HAP-1 (cell line): ENCODE data around the gene MESP2.

ENCODE experiments used
- DNase-seq, 2 experiments: peaks; one replicate each; pipeline ENCODE4 v3.0.0-alpha.2; 2016 to 2020; ENCODE audit warnings: low spot score in 2 of 2
- H3K27me3 ChIP-seq: fragments of 250-450 bp; sonication (Bioruptor Pico); 2 replicates; pipeline ENCODE4 v1.5.1; 2020; ENCODE audit warnings: low read depth, mild to moderate bottlenecking, moderate library complexity
- H3K36me3 ChIP-seq: fragments of 250-450 bp; sonication (Bioruptor Pico); replicated peaks from 2 replicates; pipeline ENCODE4 v1.5.1; 2020; ENCODE audit warnings: mild to moderate bottlenecking
- H3K4me1 ChIP-seq: fragments of 250-450 bp; sonication (Bioruptor Pico); 2 replicates; pipeline ENCODE4 v1.5.1; 2020; ENCODE audit warnings: mild to moderate bottlenecking
- H3K4me3 ChIP-seq: fragments of 250-450 bp; sonication (Bioruptor Pico); 2 replicates; pipeline ENCODE4 v1.5.1; 2020; ENCODE audit warnings: mild to moderate bottlenecking, moderate library complexity
- H3K9me3 ChIP-seq: fragments of 250-450 bp; sonication (Bioruptor Pico); 2 replicates; pipeline ENCODE4 v1.5.1; 2020; ENCODE audit warnings: mild to moderate bottlenecking, moderate library complexity
- in situ Hi-C: fragments of 300-500 bp; cut with MboI; formaldehyde crosslinking; loops from 3 replicates; pipeline ENCODE4 v1.14.3; 2020; ENCODE audit warnings: low sequenced_read_pairs, inconsistent platforms, mixed read lengths

The MESP2 gene

DNA sequence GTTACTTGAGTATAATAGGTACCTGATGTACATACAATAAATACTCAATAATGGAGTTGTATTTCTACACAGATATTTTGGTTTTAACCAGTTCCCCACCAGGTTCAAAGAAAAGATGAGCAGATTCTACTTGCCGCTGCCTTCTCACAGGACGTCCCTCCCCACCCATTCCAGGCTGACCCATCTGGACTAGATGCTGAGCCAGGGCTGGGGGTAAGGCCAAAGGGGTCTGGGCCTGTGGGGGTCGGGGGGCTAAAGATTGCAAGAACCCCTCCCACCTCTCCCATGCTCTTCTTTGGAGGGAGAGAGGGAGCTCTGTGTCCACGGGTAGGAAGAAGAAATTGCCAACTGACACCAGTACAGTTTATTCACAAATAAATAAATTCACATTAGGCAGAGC is 26.6 kb upstream of the MESP2 start:
- Histone ChIP-seq H3K27me3 (no peaks in the 10 kb centered on the region), H3K9me3 (no peaks in the 10 kb centered on the region), H3K4me3 (peak overlapping the region; percentile 36), H3K36me3 (no peaks in the 10 kb centered on the region), H3K4me1 (peaks cover 29% of the 10 kb centered on the region)
- in situ Hi-C loops: no loop called here
- DNase-seq: no peak

DNA sequence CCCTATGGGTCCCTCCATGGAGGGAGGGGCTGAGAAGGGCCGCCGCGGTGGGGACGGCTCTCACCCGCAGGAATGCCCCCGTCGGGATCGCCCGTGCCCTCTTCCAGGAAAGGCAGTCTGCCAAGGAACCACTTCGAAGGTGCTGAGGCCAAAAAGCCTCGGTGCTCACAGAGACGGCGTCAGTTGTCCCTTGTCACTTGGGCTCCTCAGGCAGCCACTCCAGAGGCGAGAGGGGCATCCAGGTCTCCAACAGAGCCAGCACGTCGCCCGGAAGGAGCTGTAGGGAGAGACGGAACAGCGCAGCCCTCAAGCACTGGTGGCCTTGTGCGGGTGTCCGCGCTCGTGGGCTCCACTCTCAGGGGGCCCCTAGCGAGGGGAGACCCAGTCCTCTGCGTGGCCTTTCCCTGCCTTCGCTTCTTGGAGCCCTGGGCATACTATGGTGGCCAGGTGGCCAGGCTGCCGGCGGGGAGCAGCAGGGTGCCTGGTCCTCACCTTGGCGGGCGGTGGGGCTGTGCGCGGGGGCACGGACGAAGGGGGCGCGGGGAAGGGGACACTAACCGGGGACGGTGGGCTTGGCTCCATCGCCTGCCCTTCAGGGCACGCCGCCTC is 26.1 kb upstream of the MESP2 start:
- H3K36me3 ChIP-seq: no peaks in the 10 kb centered on the region
- no peaks in the 10 kb centered on the region for H3K27me3 ChIP-seq
- peak overlapping the region; percentile 36 for H3K4me3 ChIP-seq
- H3K4me1 ChIP-seq: peaks cover 29% of the 10 kb centered on the region
- in situ Hi-C loops: no loop called here
- DNase-seq: peak in 1 of 2 experiments; percentile 47
- no peaks in the 10 kb centered on the region for H3K9me3 ChIP-seq

DNA sequence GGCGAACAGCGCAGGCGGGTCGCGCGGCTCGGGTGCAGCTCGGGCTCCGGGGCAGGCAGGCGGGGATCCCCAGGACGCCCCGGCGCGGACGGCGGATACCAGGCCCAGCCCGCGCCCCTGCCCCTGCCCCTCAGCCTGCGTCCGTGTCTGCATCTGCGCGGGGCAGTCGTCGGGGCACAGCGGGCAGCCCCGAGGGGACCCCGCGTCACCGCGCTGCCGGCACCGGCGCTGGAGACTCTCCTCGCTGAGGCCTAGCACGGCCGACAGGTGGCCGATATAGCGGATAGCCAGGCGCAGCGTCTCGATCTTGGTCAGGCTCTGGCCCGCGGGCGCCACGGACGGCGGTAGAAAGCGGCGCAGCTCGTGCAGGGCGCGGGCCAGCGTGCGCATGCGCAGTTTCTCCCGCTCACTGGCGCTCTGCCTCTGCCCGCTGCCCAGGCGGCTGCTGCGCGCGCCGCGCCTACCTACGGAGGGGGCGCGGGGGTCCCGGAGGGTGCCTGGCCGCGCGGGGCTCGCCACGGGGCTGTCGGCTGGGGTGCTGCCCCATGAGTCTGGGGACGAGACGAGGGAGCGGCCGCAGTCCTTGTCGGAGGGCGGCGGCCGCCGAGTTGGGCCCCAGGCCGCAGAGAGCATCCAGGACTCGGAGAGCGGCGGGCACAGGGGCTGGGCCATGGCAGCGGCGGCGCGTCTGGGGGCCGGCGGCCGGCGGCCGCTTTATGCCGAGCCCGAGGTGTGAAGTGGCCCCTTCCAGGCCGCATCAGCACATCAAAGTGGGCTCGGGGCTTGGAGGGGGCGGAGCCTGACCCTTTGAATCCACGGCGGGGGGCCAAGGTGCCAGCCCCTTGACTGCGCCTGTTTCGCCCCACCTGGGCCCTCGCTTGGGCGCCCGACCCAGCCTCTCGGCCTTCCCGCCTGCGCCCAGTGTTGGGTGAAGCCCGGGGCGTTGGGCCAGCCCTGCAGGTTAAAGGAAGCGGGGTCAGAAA is 25.3 kb upstream of the MESP2 start, which contains the start of gene MESP1:
TSS of gene MESP1 (minus strand) at position 690 of the 983 bp plus-strand sequence. CDS start at position 672, 18 bp downstream.
- H3K4me3 ChIP-seq: peak within 1 kb of the TSS; percentile 36
- peaks cover 29% of the 10 kb centered on the region for H3K4me1 ChIP-seq
- in situ Hi-C loops: no loop called here
- H3K27me3 ChIP-seq: no peaks in the 10 kb centered on the region
- DNase-seq: peak; percentile 87 to 95
- no peaks in the 10 kb centered on the region for H3K9me3 ChIP-seq
- no peaks in the 10 kb centered on the region for H3K36me3 ChIP-seq

DNA sequence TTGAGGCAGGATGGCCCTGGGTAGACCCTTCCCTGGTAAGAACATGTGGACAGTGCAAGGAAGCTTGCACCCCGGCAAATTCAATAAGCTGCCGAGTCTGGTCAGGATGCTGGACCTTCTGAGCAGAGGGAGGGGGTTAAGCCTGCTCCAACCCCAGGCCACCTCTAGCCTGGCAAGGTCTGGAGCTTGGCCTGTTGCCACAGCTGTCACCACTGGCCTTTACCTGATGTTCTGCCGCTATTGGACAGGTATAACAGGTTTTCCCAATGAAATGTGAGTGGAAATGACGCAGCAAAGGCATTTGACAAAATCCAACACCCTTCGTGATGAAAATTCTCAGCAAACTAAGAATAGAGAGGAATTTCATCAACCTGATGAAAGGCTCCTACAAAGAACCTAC is 24.4 kb upstream of the MESP2 start:
- Histone ChIP-seq H3K36me3 (no peaks in the 10 kb centered on the region), H3K4me1 (peaks cover 29% of the 10 kb centered on the region), H3K9me3 (no peaks in the 10 kb centered on the region), H3K4me3 (no peak overlapping the region), H3K27me3 (no peaks in the 10 kb centered on the region)
- no peak for DNase-seq
- in situ Hi-C loops: no loop called here

DNA sequence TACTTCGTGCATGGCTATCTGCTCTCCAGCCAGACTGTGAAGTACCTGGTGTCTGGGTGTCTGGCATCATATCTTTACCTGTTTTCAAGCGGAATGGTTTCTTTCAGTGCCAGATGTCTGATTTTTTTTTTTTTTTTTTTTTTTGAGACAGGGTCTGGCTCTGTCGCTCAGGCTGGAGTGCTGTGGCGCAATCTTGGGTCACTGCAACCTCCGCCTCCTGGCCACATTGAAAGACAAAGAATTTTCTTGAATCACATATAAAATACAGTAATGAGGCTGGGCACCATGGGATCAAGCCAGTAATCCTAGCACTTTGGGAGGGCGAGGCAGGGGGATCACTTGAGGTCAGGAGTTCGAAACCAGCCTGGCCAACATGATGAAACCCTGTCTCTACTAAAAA is 22.3 kb upstream of the MESP2 start:
- no peaks in the 10 kb centered on the region for H3K27me3 ChIP-seq
- DNase-seq: no peak
- no peaks in the 10 kb centered on the region for H3K36me3 ChIP-seq
- H3K4me1 ChIP-seq: peaks cover 16% of the 10 kb centered on the region
- H3K4me3 ChIP-seq: no peak overlapping the region
- H3K9me3 ChIP-seq: no peaks in the 10 kb centered on the region
- in situ Hi-C loops: no loop called here

DNA sequence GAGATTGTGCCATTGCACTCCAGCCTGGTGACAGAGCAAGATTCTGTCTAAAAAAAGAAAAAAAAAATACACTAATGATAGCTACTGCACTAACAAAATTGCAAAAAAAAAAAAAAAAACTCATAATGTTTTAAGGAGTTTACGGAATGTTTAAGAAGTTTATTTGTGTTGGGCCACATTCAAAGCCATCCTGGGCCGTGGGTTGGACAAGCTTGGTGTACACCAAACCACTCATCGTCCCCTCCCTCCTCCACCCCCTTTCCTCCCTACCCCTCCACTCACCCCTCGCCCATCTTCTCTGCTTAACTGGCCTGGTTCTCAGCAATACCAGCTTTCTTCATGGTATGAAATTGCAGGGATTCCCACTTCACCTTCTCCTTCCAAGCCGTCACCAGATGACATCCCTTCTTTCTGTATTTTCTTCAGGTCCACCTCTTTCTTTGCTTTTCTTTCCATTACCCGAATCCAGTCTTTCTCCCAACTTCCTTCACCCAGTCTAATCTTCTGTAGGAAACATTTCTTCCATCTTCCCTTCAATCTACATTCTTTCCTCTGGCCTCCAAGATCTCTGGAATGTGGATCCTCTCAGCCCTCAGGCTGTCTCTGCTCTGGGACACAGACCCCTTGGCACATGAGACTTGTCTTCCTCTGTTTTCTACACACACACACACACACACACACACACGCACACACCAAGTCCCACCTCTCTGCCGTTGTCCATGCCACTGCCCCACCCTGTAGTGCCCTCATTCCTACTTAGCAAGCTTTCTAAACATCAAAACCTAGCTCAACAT is 21.6 kb upstream of the MESP2 start:
- Histone ChIP-seq H3K36me3 (no peaks in the 10 kb centered on the region), H3K4me3 (no peak overlapping the region), H3K4me1 (peaks cover 9% of the 10 kb centered on the region), H3K27me3 (no peaks in the 10 kb centered on the region), H3K9me3 (no peaks in the 10 kb centered on the region)
- in situ Hi-C loops: no loop called here
- DNase-seq: no peak

DNA sequence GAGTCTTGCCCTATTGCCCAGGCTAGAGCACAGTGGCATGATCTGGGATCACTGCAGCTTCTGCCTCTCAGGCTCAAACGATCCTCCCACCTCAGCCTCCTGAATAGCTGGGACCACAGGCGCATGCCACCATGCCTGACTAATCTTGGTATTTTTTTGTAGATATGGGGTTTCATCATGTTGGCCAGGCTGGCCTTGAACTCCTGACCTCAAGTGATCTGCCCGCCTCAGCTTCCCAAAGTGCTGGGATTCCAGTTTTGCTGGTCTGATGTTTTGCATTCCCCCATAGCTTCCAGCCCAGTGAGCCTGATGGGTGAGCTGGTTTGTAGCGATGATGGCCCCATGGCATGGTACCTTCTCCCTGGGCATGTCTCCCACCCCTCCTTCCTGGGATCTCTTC is 20.4 kb upstream of the MESP2 start:
- H3K4me1 ChIP-seq: peaks cover 4% of the 10 kb centered on the region; the same call in 1 of the 2 replicates
- no peak for DNase-seq
- H3K9me3 ChIP-seq: no peaks in the 10 kb centered on the region
- no peaks in the 10 kb centered on the region for H3K27me3 ChIP-seq
- in situ Hi-C loops: no loop called here
- H3K4me3 ChIP-seq: no peak overlapping the region
- no peaks in the 10 kb centered on the region for H3K36me3 ChIP-seq

DNA sequence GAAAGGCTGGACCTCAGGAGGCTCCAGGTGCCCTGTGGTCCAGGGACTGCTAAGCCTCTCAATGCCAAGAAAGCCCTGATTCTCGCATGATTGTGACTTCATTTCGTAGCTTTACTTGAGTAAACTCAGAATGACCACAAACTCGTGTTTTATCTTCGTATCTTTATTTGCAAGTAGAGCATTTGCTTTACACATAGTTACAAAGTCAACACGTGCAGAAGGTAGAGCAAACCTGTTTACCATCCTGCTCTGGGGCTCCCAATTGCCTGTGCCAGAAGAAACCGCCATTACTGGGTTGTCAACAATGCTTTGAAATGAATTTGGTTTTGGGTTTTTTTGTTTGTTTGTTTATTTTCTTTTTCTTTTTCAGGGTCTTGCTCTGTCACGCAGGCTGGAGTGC is 19.2 kb upstream of the MESP2 start:
- Histone ChIP-seq H3K4me1 (no peaks in the 10 kb centered on the region), H3K27me3 (no peaks in the 10 kb centered on the region), H3K36me3 (no peaks in the 10 kb centered on the region), H3K9me3 (no peaks in the 10 kb centered on the region), H3K4me3 (no peak overlapping the region)
- in situ Hi-C loops: no loop called here
- DNase-seq: no peak

DNA sequence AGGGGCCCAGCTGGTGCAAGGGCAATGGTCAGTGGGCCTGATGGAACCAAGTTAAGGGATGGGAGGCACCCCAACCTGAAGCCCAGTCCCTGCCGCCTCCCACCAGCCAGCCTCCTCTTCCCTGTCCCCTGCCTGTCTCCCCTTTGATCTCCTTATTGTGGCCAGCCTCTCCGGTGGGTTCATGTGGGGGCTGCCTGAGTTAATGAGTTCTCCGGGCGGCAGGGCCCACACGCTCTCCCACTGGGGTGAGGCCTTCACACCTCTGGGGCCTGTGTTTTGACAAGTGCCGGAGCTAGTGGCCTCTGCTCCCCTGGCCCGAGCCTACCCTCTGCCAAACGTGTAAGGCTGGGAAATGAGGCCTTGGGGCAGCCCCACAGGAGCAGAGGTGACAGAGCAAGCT is 17.8 kb upstream of the MESP2 start:
- in situ Hi-C loops: no loop called here

DNA sequence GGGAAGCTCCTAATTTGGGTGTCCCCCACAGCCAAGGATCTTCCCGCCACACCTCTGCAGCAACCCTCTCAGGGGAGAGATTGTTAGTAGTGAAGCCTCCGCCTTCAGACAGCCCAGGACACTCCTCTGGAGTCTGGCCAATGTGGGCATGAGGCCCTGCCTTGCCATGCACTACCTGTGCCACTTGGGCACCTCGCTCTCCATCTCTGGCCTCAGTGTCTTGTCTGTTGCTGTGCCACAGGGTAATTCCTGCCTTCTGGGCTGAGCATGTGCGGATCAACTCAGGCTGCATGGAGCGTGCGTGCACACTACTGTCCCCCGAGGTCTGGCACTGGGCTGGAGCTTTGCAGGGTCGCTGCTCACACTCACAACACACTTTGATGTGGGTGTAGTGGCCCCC is 17.2 kb upstream of the MESP2 start:
- in situ Hi-C loops: no loop called here
- 0 out of 2 replicates have a peak, but pooled peaks cover 4% of the 10 kb centered on the region for H3K9me3 ChIP-seq
- H3K4me1 ChIP-seq: no peaks in the 10 kb centered on the region
- no peak for DNase-seq
- H3K36me3 ChIP-seq: no peaks in the 10 kb centered on the region
- no peaks in the 10 kb centered on the region for H3K27me3 ChIP-seq
- no peak overlapping the region for H3K4me3 ChIP-seq

More for the DNA sequence above, 17.8 kb upstream of the MESP2 start:
- H3K27me3 ChIP-seq: no peaks in the 10 kb centered on the region
- no peaks in the 10 kb centered on the region for H3K9me3 ChIP-seq
- H3K36me3 ChIP-seq: no peaks in the 10 kb centered on the region
- H3K4me3 ChIP-seq: no peak overlapping the region
- DNase-seq: no peak
- no peaks in the 10 kb centered on the region for H3K4me1 ChIP-seq

DNA sequence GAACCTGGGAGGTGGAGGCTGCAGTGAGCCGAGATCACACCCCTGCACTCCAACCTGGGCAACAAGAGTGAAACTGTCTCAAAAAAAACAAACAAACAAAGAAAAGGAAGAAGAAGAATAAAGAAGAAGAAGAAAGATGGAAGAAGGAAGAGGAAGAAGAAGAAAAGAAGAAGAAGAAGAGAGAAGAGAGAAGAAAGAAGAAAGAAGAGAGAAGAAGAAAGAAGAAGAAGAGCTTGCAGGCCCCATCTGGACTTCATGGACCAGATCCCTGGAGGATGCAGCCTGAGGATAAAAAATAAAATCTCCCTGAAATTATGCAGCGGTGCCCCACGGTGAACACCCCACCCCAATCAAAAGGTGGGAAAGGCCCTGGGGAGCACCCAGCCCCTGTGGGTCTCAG is 16.3 kb upstream of the MESP2 start:
- H3K27me3 ChIP-seq: no peaks in the 10 kb centered on the region
- in situ Hi-C loops: loop anchor here (5.0 to 10.0 kb wide), 2 partner anchors 117 to 315 kb away; no protein-coding TSS in a partner anchor
- 0 out of 2 replicates have a peak, but pooled peaks cover 4% of the 10 kb centered on the region for H3K9me3 ChIP-seq
- no peak for DNase-seq
- H3K4me1 ChIP-seq: no peaks in the 10 kb centered on the region
- H3K4me3 ChIP-seq: no peak overlapping the region
- H3K36me3 ChIP-seq: no peaks in the 10 kb centered on the region

DNA sequence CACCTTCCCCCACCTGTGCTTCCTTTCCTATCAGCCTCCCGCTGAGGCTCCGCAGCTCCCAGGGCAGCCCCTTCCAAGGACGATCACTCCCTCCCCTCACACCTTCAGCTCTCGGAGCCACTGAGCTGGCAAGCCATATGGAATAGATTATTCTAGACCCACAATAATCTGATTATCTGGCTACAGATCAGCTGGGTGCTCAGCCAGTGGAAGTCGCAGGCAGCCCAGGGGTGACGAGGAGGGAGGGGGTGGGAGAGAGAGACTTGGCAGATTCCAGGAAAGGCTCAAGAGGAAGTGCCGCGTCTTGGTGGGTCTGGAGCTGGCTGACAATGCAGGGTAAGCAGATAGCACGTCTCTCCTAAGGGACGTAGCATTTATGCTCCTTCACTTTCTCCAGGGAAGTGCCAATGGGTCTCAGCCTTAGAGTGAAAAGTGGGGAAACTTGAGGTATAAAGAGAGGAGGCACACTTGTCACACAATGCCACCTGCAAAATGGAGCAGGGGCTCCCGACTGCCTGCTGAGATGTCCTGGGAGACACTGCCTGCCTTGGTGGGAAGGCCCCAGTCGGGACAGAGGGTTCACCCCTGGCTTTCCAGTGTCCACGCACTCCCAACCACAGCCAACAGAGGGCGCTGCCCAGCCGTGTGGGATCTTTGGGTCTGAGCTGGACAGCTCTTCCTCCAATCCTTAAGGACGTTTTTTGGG is 15.7 kb upstream of the MESP2 start:
- peak; percentile 51 to 90 for DNase-seq
- in situ Hi-C loops: loop anchor here (5.0 to 10.0 kb wide), 2 partner anchors 117 to 314 kb away; no protein-coding TSS in a partner anchor
- no peak overlapping the region for H3K4me3 ChIP-seq
- no peaks in the 10 kb centered on the region for H3K36me3 ChIP-seq
- H3K9me3 ChIP-seq: 0 out of 2 replicates have a peak, but pooled peaks cover 4% of the 10 kb centered on the region
- H3K27me3 ChIP-seq: no peaks in the 10 kb centered on the region
- H3K4me1 ChIP-seq: no peaks in the 10 kb centered on the region
